HCT116 (cell line): ENCODE results near the gene PLOD1.

ENCODE experiments used
- FOSL1 ChIP-seq: IDR thresholded peaks from 2 replicates; pipeline ENCODE4 v1.6.1; 2012; ENCODE audit warnings: low read depth
- POLR2A ChIP-seq: IDR thresholded peaks from 2 replicates; pipeline ENCODE4 v1.7.0; 2011; ENCODE audit warnings: borderline replicate concordance; ENCODE audit not compliant: insufficient read depth, insufficient read length; ENCODE audit errors: extremely low read depth
- SIN3A ChIP-seq: IDR thresholded peaks from 2 replicates; pipeline ENCODE4 v1.6.1; 2012; ENCODE audit warnings: low read depth
- SP1 ChIP-seq: IDR thresholded peaks from 2 replicates; pipeline ENCODE4 v1.6.1; 2012; ENCODE audit warnings: low read depth

GRCh38 chr1:11979028-11979850 is 44.7 kb downstream of the PLOD1 start:
- TF ChIP-seq POLR2A: no peak
- TF ChIP-seq SIN3A: no peak
- no peak for TF ChIP-seq SP1
- TF ChIP-seq FOSL1: no peak
